HG03558 (cell line): ENCODE data around the gene TRAPPC14.
"Not testable (repeated sequence)": the region's sequence is repeated elsewhere in the genome, so short reads cannot be mapped to it uniquely, and the experiment has no call there.

Source experiments
- ATAC-seq: cut with Tn5 transposase; IDR thresholded peaks from one replicate; pipeline ENCODE4 v1.9.1; 2021; ENCODE audit warnings: moderate number of reproducible peaks; ENCODE audit not compliant: unreplicated experiment; ENCODE audit errors: extremely low read depth

Gene TRAPPC14, protein sequence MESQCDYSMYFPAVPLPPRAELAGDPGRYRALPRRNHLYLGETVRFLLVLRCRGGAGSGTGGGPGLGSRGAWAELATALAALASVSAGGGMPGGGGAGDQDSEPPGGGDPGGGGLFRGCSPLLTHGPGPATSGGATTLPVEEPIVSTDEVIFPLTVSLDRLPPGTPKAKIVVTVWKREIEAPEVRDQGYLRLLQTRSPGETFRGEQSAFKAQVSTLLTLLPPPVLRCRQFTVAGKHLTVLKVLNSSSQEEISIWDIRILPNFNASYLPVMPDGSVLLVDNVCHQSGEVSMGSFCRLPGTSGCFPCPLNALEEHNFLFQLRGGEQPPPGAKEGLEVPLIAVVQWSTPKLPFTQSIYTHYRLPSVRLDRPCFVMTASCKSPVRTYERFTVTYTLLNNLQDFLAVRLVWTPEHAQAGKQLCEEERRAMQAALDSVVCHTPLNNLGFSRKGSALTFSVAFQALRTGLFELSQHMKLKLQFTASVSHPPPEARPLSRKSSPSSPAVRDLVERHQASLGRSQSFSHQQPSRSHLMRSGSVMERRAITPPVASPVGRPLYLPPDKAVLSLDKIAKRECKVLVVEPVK

DNA sequence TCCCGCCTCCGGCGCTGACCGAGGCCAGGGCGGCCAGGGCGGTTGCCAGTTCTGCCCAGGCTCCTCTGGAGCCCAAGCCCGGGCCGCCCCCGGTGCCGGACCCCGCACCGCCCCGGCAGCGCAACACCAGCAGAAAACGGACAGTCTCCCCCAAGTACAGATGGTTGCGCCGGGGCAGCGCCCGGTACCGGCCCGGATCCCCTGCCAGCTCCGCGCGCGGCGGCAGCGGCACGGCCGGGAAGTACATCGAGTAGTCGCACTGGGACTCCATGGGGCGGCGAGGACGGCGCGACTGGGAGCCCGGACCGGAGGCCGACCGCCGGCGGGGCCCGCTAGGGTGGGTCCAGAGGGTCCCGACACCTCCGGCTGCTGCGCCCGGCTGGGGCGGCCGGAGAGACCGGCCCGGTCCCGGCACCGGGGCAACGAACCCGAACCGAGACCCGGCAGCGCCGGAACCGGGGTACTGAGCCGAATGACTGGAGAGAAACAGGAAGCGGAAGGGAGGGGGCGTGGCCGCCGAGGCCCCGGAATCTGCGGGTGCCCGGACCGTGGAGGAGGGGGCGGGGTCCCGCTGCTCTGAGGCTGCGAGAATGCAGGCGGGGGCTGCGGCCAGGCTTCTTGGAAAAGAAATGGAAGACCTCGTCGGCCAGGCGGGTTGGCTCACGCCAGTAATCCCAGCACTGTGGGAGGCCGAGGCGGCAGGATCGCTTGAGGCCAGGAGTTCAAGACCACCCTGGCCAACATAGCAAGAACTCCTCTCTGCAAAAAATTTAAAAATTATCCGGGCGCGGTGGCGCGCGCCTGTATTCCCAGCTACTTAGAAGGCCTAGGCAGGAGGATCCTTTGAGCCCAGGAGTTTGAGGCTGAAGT, at the start of gene TRAPPC14:
TRAPPC14 (minus strand) TSS at position 495 of the 870 bp plus-strand sequence; CDS start at position 271, 224 bp downstream.
- ATAC-seq, result no peak

DNA sequence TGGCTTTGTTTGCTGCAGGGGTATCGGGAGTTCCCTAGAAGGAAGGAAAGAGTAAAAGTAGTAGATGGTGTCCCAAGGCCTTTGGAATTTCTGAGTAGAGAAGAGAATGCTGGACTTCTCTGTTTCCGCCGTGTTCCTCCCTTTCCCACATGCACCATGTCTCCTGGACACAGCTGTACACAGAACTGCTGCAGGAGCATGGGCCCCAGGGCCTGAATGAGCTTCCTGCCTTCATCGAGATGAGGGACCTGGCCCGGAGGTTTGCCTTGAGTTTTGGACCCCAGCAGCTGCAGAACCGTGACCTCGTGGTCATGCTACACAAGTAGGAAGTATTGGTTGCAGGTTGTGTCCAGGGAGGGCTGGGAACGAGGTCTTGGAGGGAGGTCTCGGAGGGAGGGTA, 45.9 kb upstream of the TRAPPC14 start:
- no peak for ATAC-seq

DNA sequence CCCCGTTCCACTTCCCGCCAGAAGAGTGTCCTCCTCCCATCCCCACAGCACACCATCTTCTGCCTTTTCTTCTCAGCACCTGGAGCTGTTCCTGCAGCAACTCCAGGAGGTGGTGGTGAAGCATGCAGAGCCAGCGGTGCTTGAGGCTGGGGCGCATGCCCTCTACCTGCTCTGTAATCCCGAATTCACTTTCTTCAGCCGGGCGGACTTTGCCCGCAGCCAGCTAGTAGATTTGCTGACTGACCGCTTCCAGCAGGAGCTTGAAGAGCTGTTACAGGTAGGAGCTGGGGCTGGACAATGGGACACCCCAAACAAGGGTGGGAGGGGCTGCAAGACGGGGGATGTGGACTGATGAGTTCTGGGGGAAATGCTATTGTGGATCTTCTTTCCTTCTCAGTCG, 42.2 kb upstream of the TRAPPC14 start:
- ATAC-seq, result no peak

DNA sequence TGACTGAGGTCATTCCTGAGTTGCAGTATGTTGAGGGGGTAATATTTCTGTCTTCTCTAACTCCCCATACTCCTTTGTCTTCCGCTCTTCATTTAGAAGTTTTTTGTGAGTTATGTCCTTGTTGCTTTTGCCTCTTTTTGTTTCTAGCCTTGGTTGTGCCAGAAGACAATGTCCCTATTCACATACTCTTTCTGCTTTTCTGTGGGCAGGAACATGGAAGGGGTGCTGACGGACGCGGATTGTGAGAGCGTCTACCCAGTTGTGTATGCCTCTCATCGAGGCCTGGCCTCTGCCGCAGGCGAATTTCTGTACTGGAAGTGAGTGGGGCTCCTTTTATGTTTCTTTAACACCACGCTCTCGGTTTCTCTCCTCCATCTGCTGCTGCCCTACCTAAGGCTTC, 39.7 kb upstream of the TRAPPC14 start:
- no peak for ATAC-seq

DNA sequence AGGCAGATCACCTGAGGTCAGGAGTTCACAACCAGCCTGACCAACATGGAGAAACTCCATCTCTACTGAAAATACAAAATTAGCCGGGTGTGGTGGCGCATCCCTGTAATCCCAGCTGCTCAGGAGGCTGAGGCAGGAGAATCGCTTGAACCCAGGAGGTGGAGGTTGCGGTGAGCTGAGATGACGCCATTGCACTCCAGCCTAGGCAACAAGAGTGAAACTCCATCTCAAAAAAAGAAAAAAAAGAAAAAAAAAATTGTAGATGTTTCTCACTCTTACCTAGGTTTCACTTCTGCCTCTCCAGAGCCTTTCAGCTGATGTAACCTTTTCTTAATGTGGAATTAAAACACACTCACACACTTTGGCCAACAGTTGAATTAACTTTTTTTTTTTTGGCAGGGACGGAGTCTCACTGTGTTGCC, 37.4 kb upstream of the TRAPPC14 start:
- not testable (repeated sequence) for ATAC-seq

DNA sequence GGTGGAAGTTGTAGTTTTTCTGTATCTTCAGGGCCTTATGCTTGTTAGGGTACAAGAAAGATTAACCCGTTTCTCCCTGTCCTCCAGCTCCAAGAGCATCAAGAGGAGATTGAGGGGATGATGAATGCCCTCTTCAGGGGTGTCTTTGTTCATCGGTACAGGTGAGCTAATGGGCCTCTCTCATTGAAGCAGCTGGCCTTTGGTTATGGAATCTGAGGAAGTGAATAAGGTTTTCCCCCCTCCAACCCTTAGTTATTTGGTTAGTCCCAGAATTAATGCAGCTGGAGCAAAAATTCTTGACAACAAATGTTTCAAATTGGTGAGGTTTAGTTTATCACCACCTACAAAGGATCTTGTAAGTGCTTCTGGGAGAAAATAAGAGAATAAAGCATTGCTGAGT, 36.7 kb upstream of the TRAPPC14 start:
- ATAC-seq, result no peak

DNA sequence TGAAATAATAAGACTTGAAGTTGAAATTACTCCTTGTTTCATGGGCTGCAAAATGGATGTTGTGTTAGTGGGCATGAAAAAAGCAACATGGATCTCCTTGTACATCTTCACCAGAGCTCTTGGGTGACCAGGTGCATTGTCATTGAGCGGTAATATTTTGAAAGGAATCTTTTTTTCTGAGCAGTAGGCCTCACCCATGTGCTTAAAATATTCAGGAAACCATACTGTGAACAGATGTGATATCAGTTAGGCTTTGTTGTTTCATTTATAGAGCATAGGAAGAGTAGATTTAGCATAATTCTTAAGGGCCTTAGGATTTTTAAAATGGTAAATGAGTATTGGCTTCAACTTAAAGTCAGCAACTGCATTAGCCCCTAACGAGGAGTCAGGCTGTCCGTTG, 34.4 kb upstream of the TRAPPC14 start:
- ATAC-seq, result no peak

DNA sequence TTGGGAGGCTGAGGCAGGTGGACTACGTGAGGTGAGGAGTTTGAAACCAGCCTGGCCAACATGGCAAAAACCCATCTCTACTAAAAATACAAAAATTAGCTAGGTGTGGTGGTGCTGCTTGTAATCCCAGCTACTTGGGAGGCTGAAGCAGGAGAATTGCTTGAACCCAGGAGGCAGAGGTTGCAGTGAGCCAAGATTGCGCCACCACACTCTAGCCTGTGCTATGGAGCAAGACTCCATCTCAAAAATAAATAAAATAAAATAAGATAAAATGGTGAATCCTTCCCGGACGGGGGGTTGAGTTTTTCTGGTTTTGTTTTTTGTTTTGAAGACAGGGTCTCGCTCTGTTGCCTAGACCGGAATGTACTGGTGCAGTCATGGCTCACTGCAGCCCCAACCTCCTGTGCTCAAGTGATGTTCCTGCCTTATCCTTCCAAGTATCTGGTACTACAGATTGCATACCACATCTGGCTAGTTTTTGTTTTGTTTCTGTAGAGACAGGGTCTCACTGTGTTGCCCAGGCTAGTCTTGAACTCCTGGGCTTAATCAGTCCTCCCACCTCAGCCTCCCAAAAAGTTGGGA, 33.8 kb upstream of the TRAPPC14 start:
- not testable (repeated sequence) for ATAC-seq

DNA sequence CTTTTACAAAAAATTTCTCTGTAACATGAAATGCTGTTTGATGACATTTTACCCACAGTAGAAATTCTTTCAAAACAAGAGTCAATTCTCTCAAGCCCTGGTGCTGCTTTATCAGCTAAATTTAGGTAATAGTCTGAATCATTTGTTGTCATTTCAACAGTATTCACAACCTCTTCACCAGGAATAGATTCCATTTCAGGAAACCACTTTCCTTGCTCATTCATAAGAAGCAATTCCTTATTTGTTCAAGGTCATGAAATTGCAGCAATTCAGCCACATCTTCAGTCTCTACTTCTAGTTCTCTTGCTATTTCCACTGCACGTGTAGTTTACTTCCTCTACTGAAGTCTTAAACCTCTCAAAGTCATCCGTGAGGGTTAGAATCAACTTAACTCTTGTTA, 33.3 kb upstream of the TRAPPC14 start:
- no peak for ATAC-seq

DNA sequence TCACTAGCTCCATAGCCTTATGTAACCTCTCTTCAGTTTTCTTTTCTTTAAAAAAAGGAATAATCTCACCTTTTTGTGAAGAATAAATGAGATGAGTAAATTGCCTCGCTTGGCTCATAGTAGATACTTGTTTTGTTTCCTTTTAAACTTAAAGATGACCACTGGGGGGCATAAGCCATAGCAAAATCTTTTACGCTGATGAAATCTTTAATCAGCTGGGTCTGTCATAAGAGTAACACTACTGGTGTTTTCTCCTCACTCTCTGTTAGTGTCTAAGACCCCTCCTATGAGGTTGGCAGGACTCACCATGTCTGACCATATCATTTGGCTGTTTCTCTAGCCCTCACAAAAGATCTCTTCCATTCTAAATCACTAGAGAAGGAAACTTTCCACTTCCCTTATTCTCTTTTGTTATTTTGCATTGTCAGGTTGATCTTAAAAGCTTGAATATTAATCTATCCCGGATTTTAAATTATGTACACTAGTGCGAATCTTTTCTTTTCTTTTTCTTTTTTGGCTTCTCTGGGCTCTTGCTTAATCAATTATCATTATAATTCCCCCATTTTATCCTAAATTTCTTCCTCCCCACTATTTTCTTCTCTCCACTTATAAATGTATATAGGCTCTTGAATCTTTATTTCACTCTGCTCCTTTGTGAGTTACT, 31.7 kb upstream of the TRAPPC14 start:
- no peak for ATAC-seq

DNA sequence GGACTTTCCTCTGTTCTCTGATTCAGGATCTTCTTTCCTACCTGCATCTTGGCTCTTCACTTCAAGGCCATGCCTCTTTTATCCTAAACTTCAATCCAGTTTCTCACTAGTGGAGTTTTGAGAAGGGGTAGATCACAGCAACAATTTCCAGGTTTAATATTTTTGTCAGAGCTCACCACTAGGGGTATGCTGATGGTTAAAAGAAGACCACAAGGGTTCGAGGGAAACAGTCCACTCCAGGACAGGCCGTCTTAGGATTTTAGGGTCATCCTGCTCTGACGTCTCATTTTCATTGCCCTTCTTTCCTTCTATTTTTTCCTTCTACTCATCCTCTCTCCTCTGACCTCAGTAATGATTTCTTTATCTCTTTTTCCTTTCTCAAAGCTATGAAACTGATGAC, 30.5 kb upstream of the TRAPPC14 start:
- no peak for ATAC-seq

DNA sequence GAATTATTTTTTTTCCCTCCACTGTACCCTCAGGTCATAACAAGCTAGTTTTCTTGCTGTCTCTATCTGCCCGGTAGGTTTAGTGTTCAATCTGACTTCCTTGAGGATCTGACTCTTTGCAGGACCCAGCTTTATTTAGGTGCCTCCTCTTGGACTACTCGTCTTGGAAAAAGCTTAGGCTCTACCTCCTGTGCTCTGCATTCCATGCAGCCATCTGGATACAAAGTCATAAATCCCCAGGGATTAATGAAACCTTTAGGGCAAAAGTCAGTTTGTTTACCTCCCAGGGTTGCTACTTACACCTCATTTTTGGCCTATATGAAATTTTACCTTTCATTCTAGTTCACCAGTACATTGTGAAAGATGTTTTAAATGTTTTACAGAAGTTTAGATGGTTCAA, 27.2 kb upstream of the TRAPPC14 start:
- no peak for ATAC-seq

DNA sequence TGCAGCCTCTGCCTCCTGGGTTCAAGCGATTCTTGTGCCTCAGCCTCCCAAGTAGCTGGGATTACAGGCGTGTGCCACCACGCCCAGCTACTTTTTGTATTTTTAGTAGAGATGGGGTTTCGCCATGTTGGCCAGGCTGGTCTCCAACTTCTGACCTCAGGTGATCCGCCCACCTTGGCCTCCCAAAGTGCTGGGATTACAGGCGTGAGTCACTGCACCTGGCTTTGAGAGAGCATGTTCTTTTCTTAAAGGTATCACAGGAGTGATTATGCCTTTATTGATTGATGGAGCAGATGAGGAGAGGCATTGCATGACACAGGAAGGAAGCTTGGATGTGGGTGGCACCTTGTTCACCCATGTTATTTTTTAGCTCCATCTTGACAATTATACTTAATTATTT, 24.6 kb upstream of the TRAPPC14 start:
- ATAC-seq, result not testable (repeated sequence)

DNA sequence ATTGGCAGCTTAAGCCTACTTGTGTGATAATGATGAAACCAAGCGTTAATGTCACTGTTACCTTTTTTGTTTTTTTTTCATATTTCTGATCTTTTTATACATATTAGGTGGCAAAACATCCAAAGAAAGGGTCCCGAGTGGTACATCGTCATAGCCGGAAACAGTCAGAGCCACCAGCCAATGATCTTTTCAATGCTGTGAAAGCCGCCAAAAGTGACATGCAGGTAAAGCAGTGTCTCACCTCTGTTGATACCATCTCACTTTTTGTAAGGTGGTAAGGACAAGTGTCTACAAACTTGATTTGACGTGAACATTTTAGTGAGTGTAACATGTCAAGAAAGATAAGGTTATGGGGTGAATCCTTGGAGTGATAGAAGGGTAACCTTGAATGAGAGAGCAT, 24.1 kb upstream of the TRAPPC14 start:
- not testable (repeated sequence) for ATAC-seq

DNA sequence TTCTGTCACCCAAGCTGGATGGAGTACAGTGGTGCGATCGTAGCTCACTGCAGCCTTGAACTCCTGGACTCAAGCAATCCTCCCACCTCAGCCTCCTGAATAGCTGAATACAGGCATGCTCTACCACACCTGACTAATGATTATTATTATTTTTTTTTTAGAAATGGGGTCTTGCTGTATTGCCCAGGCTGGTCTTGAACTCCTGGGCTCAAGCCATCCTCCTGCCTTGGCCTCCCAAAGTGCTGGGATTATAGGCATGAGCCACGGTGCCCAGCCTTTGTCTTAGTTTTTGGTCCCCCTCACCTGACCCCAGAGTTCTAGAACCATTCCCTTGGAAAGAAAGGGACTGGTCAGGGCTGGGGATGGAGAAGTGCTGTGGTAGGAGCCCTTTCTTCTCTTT, 21.6 kb upstream of the TRAPPC14 start:
- ATAC-seq, result not testable (repeated sequence)

DNA sequence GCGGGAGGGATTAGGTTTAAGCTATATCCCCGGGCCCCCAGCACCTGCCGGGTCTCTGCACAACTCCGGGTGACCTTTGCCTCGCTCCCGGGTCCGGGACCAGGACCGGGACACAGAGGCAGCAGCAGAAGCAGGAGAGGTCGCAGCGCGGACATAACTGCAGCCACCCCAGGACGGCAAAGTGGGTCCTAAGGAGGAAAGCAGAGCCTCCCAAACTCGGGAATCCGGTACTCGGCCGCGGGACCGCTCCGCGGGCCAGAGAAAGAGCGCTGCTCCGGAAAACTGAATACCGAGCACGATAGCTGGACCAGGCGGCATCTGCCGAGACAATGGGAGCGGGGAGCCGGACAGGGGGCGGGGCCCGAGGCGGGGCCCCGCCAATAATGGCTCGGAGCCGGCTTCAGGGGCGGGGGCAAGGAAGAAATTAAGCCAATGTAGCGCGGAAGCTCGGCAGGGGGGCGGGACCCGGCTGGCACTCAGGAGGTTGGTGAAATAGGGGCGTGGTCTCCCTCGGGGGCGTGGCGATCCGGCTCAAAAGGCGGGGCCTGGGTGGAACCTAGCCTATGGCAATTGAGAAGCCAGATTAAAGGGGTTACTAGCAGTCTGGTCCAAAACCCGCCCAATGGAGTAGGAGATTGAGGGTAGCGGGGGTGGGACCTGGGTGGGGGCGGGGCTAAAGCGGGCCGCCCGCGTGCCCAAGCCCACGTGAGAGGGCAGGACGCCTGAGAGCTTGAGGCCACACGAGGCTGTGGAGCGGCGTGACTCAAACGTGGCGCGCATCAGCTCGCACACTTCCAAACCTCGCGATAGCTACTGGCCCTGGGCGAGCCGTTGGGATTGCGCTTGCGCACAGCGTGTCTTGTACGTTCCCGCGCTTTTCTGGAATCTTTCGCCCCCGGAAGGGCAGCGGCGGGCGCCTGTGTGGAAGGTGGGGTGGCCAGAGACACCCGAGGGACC, 18.8 kb upstream of the TRAPPC14 start, which contains the start of the genes GPC2 and STAG3:
GPC2 (minus strand) TSS at position 337 of the 957 bp plus-strand sequence; CDS start at position 155, 182 bp downstream.
STAG3 (plus strand) TSS at position 874 of the 957 bp plus-strand sequence. CDS start 2,639 bp downstream, outside the sequence.
- ATAC-seq, result peak; percentile 41

DNA sequence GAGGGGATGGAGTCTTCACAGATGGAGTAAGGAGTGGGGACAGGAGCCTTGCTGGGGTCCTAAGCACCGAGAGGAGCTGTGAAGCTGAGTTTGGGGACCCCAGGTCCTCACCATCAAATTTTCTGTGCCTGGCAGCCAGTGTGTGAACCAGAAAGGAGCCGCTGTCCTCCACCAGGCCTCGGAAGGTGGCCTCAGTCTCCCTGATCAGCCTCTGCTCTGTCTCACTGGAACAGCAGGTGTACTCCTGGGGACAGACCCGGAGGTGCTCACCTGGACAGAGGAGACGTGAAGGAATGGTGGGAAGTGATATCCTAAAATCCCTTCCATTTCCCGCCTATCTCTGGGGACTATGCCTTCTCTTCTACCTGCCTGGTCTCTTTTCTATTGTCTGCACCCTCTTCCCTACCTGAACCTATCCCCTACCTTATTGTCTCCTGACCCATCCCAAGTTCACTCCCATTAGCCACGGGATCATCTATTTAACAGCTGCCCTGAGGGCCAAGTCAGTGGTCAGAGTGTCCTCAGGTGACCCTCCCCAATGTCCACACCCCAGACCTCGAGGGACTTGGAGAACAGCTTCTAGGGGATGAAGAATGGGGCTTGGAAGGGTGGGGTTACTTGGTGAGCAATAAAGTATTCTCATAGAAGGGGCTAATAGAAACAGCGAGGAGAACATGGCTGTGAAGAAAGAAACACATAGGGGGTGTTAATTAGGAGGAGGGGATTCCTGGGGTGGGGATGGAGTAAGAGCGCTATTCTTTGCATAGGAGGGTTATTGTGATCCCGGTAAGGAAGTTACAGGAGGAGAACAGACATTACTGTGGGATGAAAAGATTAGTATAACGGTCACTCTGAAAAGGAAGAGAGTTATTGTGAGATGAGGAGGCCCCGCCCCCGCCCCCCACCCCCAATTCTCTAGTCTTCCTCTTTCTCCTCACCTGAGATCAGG, 17.8 kb upstream of the TRAPPC14 start:
- no peak for ATAC-seq
